ENCODE data around the gene PRKAG2.

PRKAG2 gene

DNA sequence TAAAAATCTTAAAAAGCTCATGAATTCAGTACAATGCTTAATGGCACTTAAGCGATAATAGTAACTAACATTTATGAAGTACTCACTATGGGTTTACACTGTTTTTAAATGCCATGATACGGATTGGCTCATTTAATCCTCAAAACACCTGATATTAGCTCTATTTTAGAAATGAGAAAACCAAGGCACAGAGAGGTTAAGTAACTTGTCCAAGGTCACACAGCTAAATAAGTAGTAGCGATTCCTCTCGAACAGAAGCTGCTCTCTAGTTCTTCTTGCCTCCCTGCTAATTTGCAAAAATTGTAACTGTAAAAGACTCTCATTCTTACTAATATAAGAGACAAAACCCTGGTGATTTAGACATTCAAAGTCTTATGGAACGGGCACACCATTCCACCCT lies 246.6 kb downstream of the PRKAG2 start:
- DNase-seq: no peak

DNA sequence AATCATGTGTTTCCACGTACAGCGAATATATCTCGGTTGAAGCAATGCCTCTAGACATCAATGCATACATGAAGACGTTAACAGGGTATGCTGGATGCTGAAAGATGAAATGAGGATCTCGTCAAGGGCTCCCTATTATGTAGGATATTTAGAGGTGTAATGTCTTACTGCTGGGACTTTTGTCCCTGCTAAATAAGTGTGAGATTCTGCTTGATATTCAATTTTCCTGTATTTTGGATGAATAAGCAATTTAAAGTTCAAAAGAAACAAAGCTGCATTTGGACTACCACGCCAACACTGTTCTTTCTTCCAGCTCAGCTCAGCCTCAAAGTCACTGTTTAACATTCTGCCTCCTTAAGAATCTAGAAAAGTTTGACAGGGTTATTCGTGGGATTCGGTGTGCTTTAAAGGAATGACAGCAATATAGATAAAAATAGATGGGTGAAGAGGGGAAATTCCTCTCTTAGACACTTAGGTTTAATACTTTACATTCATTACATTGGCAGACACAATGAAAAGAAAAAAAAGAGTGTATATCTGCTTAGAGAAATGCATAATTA lies 247.1 kb downstream of the PRKAG2 start:
- no peak for DNase-seq

DNA sequence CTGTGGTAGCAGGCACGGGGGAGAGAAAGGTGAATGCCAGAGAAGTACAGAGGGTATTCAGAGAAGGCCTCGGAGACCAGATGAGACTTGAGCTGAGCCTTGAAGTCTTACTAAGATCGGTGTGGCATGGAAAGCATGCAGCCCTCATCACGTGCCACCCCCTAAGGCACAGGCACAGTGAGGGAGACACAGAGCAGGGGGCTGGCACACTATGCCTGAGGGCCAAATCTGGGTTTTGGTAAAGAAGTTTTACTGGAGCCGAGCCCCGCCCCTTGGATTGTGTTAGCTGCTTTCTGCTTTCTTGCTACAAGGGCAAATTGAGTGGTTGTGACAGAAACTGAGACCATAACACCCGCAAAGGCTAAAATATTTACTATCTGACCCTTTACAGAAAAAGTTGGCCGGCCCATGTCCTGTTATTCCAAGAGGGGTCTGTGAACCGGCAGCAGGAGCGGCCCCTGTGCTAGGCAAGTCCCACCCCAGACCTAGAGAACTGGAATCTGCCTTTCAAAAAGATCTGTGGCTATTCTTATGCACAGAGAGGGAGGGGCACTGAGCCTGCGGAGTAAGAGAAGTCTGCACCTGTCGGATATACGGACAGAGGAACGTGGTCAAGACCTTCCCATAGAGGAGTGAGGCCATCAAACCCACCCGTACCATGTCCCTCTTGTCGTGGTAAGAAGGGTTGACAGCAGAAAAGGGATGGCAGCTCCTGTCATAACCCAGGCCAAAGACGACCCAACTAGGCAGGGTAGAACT lies 247.9 kb downstream of the PRKAG2 start:
- no peak for DNase-seq

DNA sequence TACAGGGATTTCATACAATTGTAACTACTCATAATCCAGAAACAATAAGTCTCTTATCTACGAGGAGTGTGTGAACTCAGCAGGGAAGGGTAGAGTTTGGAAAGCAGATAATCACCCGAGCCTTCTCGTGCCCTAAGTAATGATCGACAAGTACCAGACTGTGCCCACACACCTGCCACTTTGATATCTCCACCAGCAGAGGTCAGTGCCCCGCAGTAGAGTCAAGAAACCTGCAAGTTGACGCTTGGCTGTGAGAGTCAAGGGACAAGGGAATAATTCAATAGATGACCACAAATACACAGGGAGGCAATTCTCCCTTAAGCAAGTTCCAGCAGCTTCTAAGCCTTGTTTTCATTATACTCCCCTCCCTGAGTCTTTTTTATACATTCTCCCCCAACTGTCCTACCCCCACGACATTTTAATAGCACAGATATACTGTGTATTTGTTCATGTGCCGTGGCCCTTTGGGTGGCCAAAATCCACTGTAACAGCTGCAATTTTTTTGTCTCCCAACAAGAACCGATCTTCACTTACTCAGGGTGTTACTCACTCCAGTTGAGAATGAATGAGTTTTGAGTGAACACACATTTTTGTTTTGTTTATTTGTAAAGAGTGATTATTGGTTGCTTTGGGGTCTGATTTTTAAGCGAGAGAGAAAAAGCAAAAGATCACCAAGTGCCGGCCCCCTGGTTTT lies 250.3 kb downstream of the PRKAG2 start:
- peak; percentile 19 for DNase-seq

DNA sequence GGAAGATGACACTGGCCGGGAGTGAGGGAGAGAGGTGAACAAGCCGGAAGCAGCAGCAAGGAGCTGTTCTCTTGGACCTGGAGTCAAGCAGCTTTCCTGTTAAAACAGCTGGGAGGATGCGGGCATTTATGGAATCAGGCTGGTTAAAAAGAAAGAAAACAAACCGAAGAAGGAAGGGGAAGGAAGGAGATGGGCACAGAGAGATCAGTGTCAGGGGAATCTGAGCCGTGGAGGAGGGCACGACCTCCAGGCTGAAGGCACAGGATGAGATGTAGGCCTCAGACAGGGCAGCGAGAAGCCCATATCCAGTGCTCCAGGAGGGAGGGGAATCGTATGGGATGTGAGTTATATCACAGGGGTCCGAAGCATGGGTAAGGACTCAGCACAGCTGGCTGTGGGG lies 251.3 kb downstream of the PRKAG2 start:
- DNase-seq: no peak

DNA sequence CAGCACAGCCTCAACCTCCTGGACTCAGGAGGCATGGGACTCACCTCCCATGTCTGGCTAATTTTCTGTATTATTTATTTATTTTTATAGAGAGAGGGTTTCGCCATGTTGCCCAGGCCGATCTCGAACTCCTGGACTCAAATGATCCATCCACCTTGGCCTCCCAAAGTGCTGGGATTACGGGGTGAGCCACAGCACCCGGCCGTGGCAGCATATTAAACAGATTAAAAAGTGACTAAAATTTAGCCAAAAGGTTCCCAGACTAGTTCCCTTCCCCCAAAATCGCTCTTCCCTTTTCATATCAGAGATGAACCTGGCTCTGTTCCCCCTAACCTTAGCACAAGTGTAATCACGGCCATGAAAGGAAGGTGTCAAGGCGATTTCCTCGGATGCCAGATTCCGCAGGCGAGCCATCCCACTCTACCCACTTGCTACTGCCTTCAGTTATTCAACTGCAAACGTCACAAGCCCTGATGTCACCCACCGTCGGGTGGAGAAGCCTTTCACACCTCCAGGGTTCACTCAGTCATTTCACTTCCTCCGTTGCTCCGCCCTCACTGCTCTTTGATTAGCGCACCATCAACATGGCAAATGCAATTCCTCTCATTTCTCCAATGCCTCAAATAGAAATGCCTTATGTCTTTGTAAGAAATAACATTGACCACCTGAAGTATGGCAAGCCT lies 252.5 kb downstream of the PRKAG2 start:
- DNase-seq: no peak

DNA sequence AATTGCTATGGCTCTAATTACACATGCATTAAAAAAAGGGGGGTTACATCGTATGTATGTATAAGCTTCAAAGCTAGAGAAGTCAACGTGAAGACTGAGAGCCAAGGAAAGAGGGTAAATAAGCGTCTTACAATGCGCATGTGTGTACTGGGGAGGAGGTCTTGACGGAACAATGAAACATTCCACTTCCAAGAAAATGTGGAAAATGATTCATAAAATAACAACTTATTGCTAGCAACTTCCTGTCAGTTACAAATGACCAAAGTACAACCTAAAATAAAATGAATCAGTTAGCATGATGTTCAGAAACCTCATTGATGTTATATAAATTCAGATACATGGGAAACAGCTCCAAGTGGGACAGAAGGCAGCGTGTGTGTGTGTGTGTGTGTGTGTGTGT lies 253.1 kb downstream of the PRKAG2 start:
- DNase-seq: no peak

DNA sequence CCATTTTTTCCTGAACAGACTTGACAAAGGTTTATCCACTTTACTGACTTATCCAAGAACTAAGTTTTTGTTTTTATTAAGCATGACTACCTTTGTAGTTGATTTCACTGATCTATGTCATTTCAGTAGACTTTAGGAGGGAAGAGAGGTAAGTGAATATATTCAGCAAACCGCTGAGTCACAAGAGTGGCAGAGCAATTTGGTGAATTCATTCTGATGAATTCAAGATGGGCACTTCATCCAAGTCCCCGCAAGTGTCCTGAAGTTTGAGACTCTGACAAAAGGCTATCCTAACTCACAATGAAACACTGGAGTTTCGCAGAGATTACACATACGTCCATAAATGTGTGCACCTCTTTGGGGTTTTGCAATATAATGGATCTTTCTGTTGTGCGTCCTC lies 255.0 kb downstream of the PRKAG2 start:
- no peak for DNase-seq

DNA sequence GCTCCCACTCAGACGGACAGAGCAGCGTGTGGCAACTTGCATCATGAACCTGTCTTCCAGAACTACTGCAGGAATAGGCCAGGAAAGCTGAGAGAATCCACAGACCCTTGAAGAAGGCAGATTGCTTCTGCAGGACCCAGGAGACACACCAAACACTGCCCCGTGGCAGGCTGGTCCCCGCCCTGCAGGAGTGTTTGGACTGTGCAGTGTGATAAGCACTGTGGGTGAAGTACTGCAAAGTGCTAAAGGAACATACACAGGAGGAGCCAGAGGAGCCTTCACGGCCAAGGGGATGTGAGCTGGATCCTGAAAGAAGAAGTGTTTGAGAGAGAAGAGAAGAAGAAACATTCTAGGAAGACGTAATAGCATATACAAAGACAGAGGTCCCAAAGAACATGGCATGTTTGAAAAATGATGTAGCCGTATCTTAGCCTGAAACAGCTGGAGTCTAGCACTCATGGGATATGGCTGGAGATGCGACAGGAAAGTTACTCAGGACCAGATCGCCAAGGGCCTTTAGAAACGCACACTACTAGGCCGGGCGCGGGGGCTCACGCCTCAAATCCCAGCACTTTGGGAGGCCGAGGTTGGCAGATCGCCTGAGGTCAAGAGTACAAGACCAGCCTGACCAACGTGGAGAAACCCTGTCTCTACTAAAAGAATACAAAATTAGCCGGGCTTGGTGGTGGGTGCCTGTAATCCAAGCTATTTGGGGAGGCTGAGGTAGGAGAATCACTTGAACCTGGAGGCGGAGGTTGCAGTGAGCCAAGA lies 260.3 kb downstream of the PRKAG2 start:
- DNase-seq: no peak

DNA sequence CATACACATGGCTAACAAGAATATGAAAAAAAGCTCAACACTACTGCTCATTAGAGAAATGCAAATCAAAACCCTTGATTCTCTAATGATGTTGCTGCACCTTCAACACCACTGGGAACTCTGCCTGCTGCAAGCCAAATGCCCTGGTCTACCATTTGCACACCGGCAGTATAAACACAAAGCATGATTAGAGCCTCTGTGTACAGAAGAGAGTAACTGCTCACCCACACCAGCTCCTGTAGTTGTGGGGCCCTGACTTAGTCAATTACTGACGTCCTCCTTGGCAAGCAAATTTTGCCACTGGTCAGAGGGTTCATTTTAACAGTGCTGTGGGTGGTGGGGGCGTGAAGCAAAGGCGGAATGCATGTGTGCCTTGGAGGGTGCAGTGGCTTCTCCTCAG lies 261.1 kb downstream of the PRKAG2 start:
- no peak for DNase-seq

DNA sequence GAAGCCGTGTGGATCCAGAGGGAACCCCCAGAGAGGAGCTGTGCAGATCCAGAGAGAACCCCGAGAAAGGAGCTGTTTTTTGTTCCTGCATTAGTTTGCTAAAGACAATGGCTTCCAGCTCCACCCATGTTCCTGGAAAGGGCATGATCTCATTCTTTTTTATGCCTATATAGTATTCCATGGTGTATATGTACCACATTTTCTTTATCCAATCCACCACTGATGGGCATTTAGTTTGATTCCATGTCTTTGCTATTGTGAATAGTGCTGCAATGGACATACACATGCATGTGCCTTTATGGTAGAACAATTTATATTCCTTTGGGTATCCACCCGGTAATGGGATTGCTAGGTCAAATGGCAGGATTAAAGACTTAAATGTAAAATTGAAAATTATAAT lies 261.9 kb downstream of the PRKAG2 start:
- no peak for DNase-seq

DNA sequence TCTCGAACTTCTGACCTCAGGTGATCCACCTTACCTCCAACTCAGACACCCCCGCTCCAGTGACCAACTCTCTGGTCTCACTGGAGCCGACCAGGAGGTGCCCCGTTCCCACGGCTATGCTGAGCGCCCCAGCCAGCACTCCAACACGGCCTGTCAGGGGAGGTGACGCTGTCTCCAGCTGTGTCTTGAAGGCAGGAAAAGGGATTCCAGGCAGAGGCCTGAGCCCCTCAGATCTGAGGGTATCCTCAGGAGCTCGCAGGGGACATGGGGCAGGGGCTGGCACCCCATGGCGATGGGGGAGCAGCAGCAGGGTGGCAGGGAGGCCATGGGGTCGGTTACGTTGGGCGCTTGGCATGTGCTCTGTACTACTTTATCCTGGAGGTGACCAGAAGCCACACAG lies 262.9 kb downstream of the PRKAG2 start:
- DNase-seq: no peak

DNA sequence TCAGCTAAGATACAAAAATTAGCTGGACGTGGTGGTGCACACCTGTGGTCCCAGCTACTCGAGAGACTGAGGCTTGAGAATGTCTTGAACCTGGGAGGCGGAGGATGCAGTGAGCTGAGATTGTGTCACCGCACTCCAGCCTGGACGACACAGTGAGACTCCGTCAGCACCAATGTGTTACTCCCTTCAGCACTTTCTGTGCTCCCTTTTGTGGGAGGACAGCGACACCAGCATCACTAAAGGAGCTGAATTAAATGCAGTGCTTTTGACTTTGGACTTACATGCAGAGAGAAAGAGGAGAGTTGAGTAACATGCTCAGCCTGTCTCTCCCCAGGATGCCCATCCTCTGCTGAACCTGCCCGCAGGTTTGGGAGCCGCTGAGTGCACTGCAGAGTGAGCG lies 265.0 kb downstream of the PRKAG2 start:
- DNase-seq: no peak

DNA sequence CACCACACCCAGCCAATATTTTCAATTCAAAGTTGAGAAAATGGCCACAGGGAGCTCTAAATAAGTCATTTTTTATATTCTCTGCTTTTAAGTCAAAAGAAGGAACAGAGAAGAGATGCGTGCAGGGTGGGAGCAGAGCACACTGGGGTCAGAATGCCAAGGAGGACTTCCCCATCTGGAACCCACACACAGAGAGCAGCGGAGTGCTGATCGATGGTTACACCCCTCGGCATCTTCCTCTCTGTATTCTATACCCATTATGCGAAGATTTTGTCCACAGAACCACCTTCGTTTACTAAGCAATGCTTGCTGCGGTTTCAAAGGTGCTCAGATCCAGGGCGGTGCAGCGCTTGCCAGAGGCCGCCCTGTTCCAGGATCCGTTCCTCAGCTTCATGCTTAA lies 265.9 kb downstream of the PRKAG2 start:
- no peak for DNase-seq

DNA sequence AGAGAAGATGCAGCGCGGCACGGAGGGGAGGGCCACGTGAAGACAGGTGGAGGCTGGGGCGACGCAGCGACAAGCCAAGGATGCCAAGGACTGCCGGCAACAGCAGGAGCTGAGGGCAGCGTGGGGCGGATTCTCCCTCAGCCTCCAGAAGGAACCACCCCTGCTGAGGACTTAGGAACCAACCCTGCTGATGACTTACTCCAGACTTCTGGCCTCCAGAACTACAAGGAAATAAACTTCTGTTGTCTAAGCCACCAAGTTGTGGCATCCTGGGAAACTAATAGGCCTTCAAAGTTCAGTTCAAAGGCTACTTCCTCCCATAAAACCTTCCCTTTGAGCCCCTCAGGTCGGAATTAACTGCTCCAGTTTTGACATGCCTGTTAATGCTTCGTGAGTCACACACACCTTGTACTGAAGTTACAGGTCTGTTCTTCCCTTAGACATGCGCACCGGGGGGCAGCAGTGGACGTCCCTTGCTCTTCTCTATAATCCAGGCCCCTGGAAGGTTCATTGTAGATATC lies 268.8 kb downstream of the PRKAG2 start:
- DNase-seq: no peak

DNA sequence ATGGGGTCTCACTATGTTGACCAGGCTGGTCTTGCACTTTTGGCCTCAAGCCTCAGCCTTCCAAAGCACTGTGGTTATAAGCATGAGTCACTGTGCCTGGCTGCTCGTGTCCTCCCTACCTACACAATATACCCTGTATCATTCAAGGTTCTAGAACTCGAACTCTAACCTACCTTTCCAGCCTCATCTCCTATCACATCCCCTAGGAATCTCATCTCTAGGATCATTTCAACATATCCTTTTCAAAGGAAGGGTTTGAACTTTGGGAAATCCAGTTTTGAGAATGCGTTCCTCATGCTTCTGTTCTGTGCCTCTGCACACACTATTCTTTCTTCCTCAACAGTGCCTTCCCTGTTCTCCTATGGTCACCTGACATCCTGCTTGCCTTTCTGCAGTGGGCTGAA lies 269.4 kb downstream of the PRKAG2 start:
- DNase-seq: no peak

DNA sequence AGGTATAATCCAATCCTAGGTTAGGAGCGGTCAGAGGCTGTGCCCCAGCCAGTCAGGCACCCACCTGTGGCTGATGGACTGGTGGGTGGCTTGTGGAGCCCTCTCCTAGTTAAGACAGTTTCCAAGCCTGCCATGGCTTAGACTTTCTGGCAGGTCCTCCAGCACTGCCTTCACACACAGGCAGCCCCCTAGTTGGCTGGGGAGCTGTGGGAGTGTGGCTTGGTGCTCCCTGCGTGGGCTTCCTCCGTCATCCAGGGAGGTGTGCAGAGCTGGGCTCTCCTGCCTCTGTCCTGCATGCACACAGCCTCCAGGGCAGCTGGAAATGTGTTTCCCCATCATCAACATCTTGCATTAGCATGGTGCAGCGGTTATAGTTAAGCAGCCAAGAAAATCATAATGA lies 273.0 kb downstream of the PRKAG2 start:
- DNase-seq: no peak

DNA sequence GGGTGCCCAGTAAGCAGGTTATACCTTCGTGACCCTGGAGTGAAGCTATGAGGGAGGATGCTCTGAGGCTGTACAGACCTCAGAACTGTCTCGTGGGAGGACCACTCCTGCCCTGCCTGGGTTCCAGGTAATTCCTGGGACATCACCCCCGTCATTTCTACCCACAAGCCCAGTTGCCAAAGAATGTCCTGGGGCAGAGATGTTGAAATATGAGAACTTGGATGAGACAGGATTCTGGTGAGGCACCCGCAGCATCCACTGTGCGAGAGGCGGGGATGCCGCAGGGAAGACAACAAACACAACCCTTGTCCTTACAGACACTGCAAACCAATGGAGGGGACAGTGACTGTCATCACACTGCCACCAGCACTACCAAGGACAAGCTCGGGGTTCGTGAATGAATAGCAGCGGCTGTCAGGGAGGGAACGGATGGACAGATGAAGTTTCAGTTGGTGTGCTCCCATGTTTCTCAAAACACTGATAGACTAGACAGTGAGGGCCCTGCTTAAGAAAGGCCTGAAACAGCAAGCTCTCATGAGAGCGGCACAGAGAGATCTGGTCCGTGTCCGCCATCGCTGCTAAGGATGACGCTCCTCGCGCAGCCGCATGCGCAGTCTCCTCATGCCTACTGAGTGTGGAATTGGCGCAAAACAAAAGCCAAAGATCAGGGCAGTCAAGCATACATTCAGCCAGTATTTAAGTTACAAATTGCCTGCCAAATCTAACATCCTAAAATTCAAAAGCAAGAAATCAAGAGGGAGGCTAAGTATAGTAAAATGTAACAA lies 275.2 kb downstream of the PRKAG2 start:
- DNase-seq: no peak

DNA sequence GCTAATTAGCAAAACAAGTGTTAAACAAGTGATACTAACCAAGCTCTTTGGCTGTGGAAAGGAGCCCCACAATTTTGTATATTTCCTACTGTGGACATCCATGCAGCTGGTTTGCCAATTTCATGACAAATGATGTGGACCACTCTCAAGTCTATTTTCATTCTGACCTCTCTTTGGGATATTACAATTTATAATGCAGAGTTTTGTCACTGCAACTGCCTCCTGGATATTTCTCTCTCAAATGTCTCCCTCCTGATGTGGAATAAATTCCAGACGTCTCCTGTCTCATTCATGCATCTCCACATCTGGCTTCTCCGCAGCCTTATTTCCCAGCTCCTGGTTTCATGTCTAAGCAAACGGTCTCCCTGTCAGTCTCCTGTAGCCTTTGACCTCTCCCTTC lies 276.6 kb downstream of the PRKAG2 start:
- no peak for DNase-seq

DNA sequence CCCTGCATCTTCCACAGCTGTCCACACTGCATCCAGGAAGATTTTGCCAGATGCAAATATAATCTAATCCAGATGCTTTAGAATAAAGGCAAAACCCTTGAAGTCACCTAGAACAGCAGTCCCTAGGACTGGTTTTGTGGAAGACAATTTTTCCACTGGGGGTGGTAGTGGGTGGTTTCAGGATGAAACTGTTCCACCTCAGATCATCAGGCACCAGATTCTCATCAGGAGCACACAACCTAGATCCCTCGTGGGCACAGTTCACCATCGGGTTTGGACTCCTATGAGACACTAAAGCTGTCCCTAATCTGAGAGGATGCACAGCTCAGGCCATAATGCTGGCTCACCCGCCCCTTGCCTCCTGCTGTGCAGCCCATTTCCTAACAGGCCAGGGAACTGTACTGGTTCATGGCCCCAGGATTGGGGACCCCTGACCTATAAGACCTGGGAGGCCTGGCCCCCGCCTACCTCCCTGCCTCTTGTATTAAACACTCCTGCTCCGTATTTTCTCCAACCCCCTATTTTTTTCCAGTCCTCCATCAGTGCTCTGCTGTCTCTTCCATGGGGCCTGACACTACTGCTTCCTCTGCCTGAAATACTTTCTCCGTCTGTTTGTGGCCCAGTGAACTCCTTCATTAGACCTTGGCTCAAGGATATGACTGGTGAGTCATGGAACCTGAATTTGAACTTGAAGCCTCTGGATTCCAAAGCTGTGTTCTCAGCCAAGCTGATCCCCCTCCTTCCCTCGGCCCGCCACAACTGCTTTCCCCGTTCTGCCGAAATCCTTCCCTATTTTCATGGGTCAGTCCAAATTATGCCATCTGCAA lies 277.3 kb downstream of the PRKAG2 start:
- no peak for DNase-seq

Data from stimulated activated CD4-positive, alpha-beta T cell treated with anti-CD3 and anti-CD28 coated beads, Interleukin-4, amount 100 ng/mL, for 24 hours (primary cell).